ENCODE measurements around the gene TUG1.

GRCh38 chr22:30931541-30932300, 37.3 kb upstream of the TUG1 start:
- TF ChIP-seq CTCF (IDR thresholded peaks at IDR 0.05) = no peak
- TF ChIP-seq POLR2A (IDR thresholded peaks at IDR 0.05) = no peak
- no peak for TF ChIP-seq POLR2AphosphoS5 (IDR thresholded peaks at IDR 0.05)
- TF ChIP-seq EP300 (IDR thresholded peaks at IDR 0.05) = no peak
